IMR-90 (cell line): Measurements from ENCODE around the gene HACE1. TPM values are rescaled to one million over a fixed set of nuclear protein-coding genes. Genes with fewer than 3 reads are reported as not detected.

Experiments
- ATAC-seq: fragments of 200-7000 bp; cut with Tn5 transposase; 2 replicates; pipeline ENCODE4 v1.9.1; 2020; ENCODE audit warnings: low read depth, mild to moderate bottlenecking, moderate library complexity
- BruUV-seq: library from RNA; stranded (reverse); fragments of 400-500 nt; replicated peaks from 2 replicates; lab custom pipeline; 2021; lab: Mats Ljungman, UMichigan
- CTCF ChIA-PET: fragments of 300-600 bp; formaldehyde crosslinking; extraction: SDS; loops from one replicate; lab custom pipeline; 2021; ENCODE audit warnings: antibody characterized with exemption; lab: Yijun Ruan, JAX
- POLR2A ChIA-PET: fragments of 300-600 bp; sonication (Branson Sonifier 250); formaldehyde crosslinking; loops from one replicate; lab custom pipeline; 2022; ENCODE audit warnings: antibody characterized with exemption; ENCODE audit not compliant: unreplicated experiment; lab: Charles Lee
- DNase-seq: peaks from one replicate; pipeline ENCODE4 v3.0.0; 2013
- H2AFZ ChIP-seq: replicated peaks from 2 replicates; pipeline ENCODE3; 2013; ENCODE audit warnings: low read length, mild to moderate bottlenecking; ENCODE audit not compliant: poor library complexity
- H2AK5ac ChIP-seq: 2 replicates; pipeline ENCODE4 v1.6.1; 2013; ENCODE audit warnings: low read depth, low read length, inconsistent platforms
- H2AK9ac ChIP-seq: replicated peaks from 2 replicates; pipeline ENCODE3; 2013; ENCODE audit warnings: mild to moderate bottlenecking, low read depth, low read length, moderate library complexity; ENCODE audit not compliant: poor library complexity
- H2BK120ac ChIP-seq: 2 replicates; pipeline ENCODE4 v1.6.1; 2013; ENCODE audit warnings: low read depth, low read length, inconsistent platforms
- H2BK15ac ChIP-seq: 3 replicates; pipeline ENCODE4 v1.6.1; 2013; ENCODE audit warnings: low read depth, low read length, inconsistent platforms
- H2BK20ac ChIP-seq: 2 replicates; pipeline ENCODE4 v1.6.1; 2013; ENCODE audit warnings: low read depth, mild to moderate bottlenecking, inconsistent platforms, low read length, moderate library complexity
- H2BK5ac ChIP-seq: 2 replicates; pipeline ENCODE4 v1.6.1; 2013; ENCODE audit warnings: mild to moderate bottlenecking, low read depth, low read length, inconsistent platforms; ENCODE audit not compliant: poor library complexity, severe bottlenecking
- H3K14ac ChIP-seq: replicated peaks from 2 replicates; pipeline ENCODE4 v1.6.1; 2013; ENCODE audit warnings: low read depth, low read length, inconsistent platforms
- H3K18ac ChIP-seq: 2 replicates; pipeline ENCODE4 v1.6.1; 2013; ENCODE audit warnings: low read depth, low read length, control low read depth
- H3K23ac ChIP-seq: 2 replicates; pipeline ENCODE4 v1.6.1; 2013; ENCODE audit warnings: low read depth, low read length, inconsistent platforms
- H3K27ac ChIP-seq: 2 replicates; pipeline ENCODE4 v1.5.1; 2013; ENCODE audit warnings: mild to moderate bottlenecking, control low read depth, low read length; ENCODE audit not compliant: insufficient read depth
- H3K27me3 ChIP-seq: 2 replicates; pipeline ENCODE4 v1.6.1; 2013; ENCODE audit warnings: low read length; ENCODE audit not compliant: control insufficient read depth, insufficient read depth
- H3K36me3 ChIP-seq: 2 replicates; pipeline ENCODE4 v1.6.1; 2013; ENCODE audit warnings: low read length, mixed read lengths; ENCODE audit not compliant: control insufficient read depth, insufficient read depth
- H3K4ac ChIP-seq: 2 replicates; pipeline ENCODE4 v1.6.1; 2013; ENCODE audit warnings: low read depth, low read length, inconsistent platforms
- H3K4me1 ChIP-seq: 2 replicates; pipeline ENCODE4 v1.6.1; 2013; ENCODE audit warnings: low read length, mixed read lengths; ENCODE audit not compliant: control insufficient read depth, insufficient read depth
- H3K4me2 ChIP-seq: 2 replicates; pipeline ENCODE4 v1.6.1; 2013; ENCODE audit warnings: low read depth, mild to moderate bottlenecking, control low read depth, low read length, moderate library complexity
- H3K4me3 ChIP-seq: 2 replicates; pipeline ENCODE4 v1.5.1; 2013; ENCODE audit warnings: low read depth, mild to moderate bottlenecking, control low read depth, low read length, moderate library complexity; ENCODE audit not compliant: insufficient read depth
- H3K56ac ChIP-seq: 2 replicates; pipeline ENCODE4 v1.6.1; 2013; ENCODE audit warnings: low read length, inconsistent platforms; ENCODE audit not compliant: insufficient read depth; ENCODE audit errors: extremely low read depth
- H3K79me1 ChIP-seq, 2 experiments: 2 replicates each; pipeline ENCODE4 v1.6.1; 2013; ENCODE audit warnings: low read length in 2 of 2, inconsistent platforms in 1 of 2, low read depth in 1 of 2
- H3K9ac ChIP-seq: 2 replicates; pipeline ENCODE4 v1.6.1; 2013; ENCODE audit warnings: low read depth, low read length, control low read depth
- H3K9me1 ChIP-seq: 2 replicates; pipeline ENCODE4 v1.6.1; 2013; ENCODE audit warnings: low read length, inconsistent platforms; ENCODE audit not compliant: insufficient read depth
- H3K9me3 ChIP-seq: 2 replicates; pipeline ENCODE4 v1.6.1; 2013; ENCODE audit warnings: low read length; ENCODE audit not compliant: control insufficient read depth, insufficient read depth
- H4K20me1 ChIP-seq: 2 replicates; pipeline ENCODE4 v1.6.1; 2013; ENCODE audit warnings: low read length, inconsistent platforms; ENCODE audit not compliant: insufficient read depth
- H4K5ac ChIP-seq: 2 replicates; pipeline ENCODE4 v1.6.1; 2013; ENCODE audit warnings: mild to moderate bottlenecking, low read depth, low read length, control low read depth
- H4K8ac ChIP-seq, 2 experiments: 2 replicates each; pipeline ENCODE4 v1.6.1; 2013; ENCODE audit warnings: low read depth in 2 of 2, low read length in 2 of 2, control low read depth in 1 of 2, inconsistent platforms in 1 of 2
- H4K91ac ChIP-seq: 2 replicates; pipeline ENCODE4 v1.6.1; 2013; ENCODE audit warnings: low read depth, low read length, inconsistent platforms; ENCODE audit not compliant: insufficient read depth
- CEBPB ChIP-seq: IDR thresholded peaks from 2 replicates; pipeline ENCODE4 v1.6.1; 2012; ENCODE audit warnings: low read depth, low read length, improper control_type of control experiment
- CHD1 ChIP-seq: IDR thresholded peaks from 2 replicates; pipeline ENCODE4 v1.6.1; 2012; ENCODE audit warnings: low read depth, low read length, improper control_type of control experiment
- ELK1 ChIP-seq: fragments of 150-350 bp; IDR thresholded peaks from 2 replicates; pipeline ENCODE4 v1.6.1; 2016; ENCODE audit warnings: low read depth, mild to moderate bottlenecking, low read length, moderate library complexity, borderline replicate concordance
- FOS ChIP-seq: fragments of 150-350 bp; IDR thresholded peaks from 2 replicates; pipeline ENCODE4 v1.6.1; 2016; ENCODE audit warnings: low read depth, low read length
- MAFK ChIP-seq: IDR thresholded peaks from 2 replicates; pipeline ENCODE4 v1.6.1; 2012; ENCODE audit warnings: low read depth, low read length, improper control_type of control experiment
- MXI1 ChIP-seq: IDR thresholded peaks from 2 replicates; pipeline ENCODE4 v1.6.1; 2012; ENCODE audit warnings: low read depth, mild to moderate bottlenecking, low read length, moderate library complexity, borderline replicate concordance
- NFE2L2 ChIP-seq: fragments of 150-350 bp; IDR thresholded peaks from 2 replicates; pipeline ENCODE4 v1.6.1; 2016; ENCODE audit warnings: low read depth, mild to moderate bottlenecking, low read length
- POLR2A ChIP-seq: IDR thresholded peaks from 2 replicates; pipeline ENCODE4 v1.6.1; 2012; ENCODE audit warnings: mild to moderate bottlenecking, low read depth, low read length
- RCOR1 ChIP-seq: IDR thresholded peaks from 2 replicates; pipeline ENCODE4 v1.6.1; 2012; ENCODE audit warnings: mild to moderate bottlenecking, low read length, improper control_type of control experiment; ENCODE audit not compliant: insufficient replicate concordance
- RFX5 ChIP-seq: IDR thresholded peaks from 2 replicates; pipeline ENCODE4 v1.8.0; 2012; ENCODE audit warnings: low read depth, mild to moderate bottlenecking, low read length, moderate library complexity
- SMC3 ChIP-seq: fragments of 150-350 bp; IDR thresholded peaks from 2 replicates; pipeline ENCODE4 v1.6.1; 2016; ENCODE audit warnings: low read depth, mild to moderate bottlenecking, antibody characterized with exemption, low read length, moderate library complexity
- USF2 ChIP-seq: fragments of 150-350 bp; IDR thresholded peaks from 2 replicates; pipeline ENCODE4 v1.6.1; 2017; ENCODE audit warnings: mild to moderate bottlenecking, antibody characterized with exemption, low read length, low read depth
- WGBS, 2 experiments: methylation state at CpG; one replicate each; pipeline versions ENCODE4 v1.1.5 to v1.1.7; 2013; ENCODE audit warnings: missing lambda C conversion rate in 2 of 2; ENCODE audit not compliant: insufficient read length in 1 of 2; ENCODE audit errors: extremely low coverage in 2 of 2; 5-methylcytosine and 5-hydroxymethylcytosine counted together
- dilution Hi-C: fragments of 300-500 bp; cut with HindIII; formaldehyde crosslinking; loops from one replicate; pipeline ENCODE4 v1.14.3; 2018; ENCODE audit warnings: low sequenced_read_pairs; ENCODE audit not compliant: unreplicated experiment
- in situ Hi-C: fragments of 300-500 bp; cut with MboI; formaldehyde crosslinking; loops from 3 replicates; pipeline ENCODE4 v1.14.3; 2019; ENCODE audit warnings: low sequenced_read_pairs, inconsistent platforms, mixed read lengths
- intact Hi-C: fragments of 100-400 bp; cut with micrococcal nuclease; formaldehyde crosslinking; loops from 2 replicates; pipeline ENCODE4 v1.10.0; 2022
- polyA plus RNA-seq, 3 experiments: library from polyadenylated mRNA; depleted of rRNA; stranded (reverse); fragments of >200 nt; gene quantifications; 2 replicates each; pipeline ENCODE4 v1.2.3, GENCODE V29; 2012; ENCODE audit warnings: low replicate concordance in 1 of 3
- total RNA-seq: library from RNA; depleted of rRNA; stranded (reverse); fragments of >200 nt; gene quantifications from 2 replicates; pipeline ENCODE4 v1.2.3, GENCODE V29; 2012

Gene HACE1
- total and polyA plus RNA-seq, 2 of the 4 experiments (the other 2 are of a cell fraction) = 5.4 to 10.8 TPM

- no TSS peak for BruUV-seq
- Histone ChIP-seq H2AFZ (no peak overlapping the region), H2AK5ac (no peak overlapping the region), H3K14ac (no peak overlapping the region), H2AK9ac (no peak overlapping the region), H3K36me3 (no peaks in the 10 kb centered on the region), H4K8ac (no peak overlapping the region), H3K27me3 (no peaks in the 10 kb centered on the region), H2BK15ac (no peak overlapping the region), H3K9me3 (no peaks in the 10 kb centered on the region), H2BK120ac (no peak overlapping the region), H3K23ac (no peak overlapping the region), H3K9ac (no peak overlapping the region), H4K20me1 (no peaks in the 10 kb centered on the region), H3K27ac (no peak overlapping the region), H2BK5ac (no peak overlapping the region), H3K4ac (no peak overlapping the region), H3K18ac (no peak overlapping the region), H3K56ac (no peak overlapping the region), H4K91ac (no peak overlapping the region), H3K4me3 (no peak overlapping the region), H4K5ac (no peak overlapping the region), H3K4me1 (no peaks in the 10 kb centered on the region), H3K79me1 (no peaks in the 10 kb centered on the region), H3K4me2 (no peak overlapping the region), H2BK20ac (no peak overlapping the region), H3K9me1 (no peaks in the 10 kb centered on the region)
- WGBS, 2 experiments = no CpG with 5 or more reads among the region's 2 CpGs
- dilution Hi-C loops = no loop called here
- ChIA-PET POLR2A (no interaction called here), CTCF (no interaction called here)
- TF ChIP-seq NFE2L2 = no peak
- TF ChIP-seq RFX5 = no peak
- no peak for TF ChIP-seq CHD1
- no peak for TF ChIP-seq ELK1
- no peak for TF ChIP-seq CEBPB
- TF ChIP-seq RCOR1 = no peak
- no peak for TF ChIP-seq MAFK
- TF ChIP-seq SMC3 = no peak
- no peak for TF ChIP-seq USF2
- TF ChIP-seq FOS = no peak
- TF ChIP-seq POLR2A = no peak
- no peak for TF ChIP-seq MXI1
- intact Hi-C loops = no loop called here
- DNase-seq (no peak), ATAC-seq (no peak)
- in situ Hi-C loops = no loop called here
These were observed 145.7 kb downstream of the HACE1 start for GRCh38 chr6:104713982-104714381.
